SU-DHL-6 (cell line): ENCODE measurements around the gene SIGLEC14.

Experiments
- H2AFZ ChIP-seq: fragments of 200-600 bp; sonication (generic); 2 replicates; pipeline ENCODE4 v1.6.1; 2014; ENCODE audit warnings: low read depth, mild to moderate bottlenecking, moderate library complexity, mixed read lengths, antibody characterized with exemption, low read length; ENCODE audit not compliant: severe bottlenecking
- H3F3A ChIP-seq: fragments of 200-600 bp; shearing (Covaris generic); 2 replicates; pipeline ENCODE4 v1.6.0; 2016; ENCODE audit warnings: antibody characterized with exemption, mild to moderate bottlenecking; ENCODE audit not compliant: insufficient read depth
- H3K27ac ChIP-seq: fragments of 200-600 bp; sonication (generic); 2 replicates; pipeline ENCODE4 v1.5.1; 2016; ENCODE audit warnings: low read depth, mild to moderate bottlenecking, low read length, moderate library complexity, mixed read lengths
- H3K27me3 ChIP-seq: fragments of 200-600 bp; sonication (generic), shearing (Covaris generic); 2 replicates; pipeline ENCODE4 v1.6.0; 2014; ENCODE audit warnings: mild to moderate bottlenecking, low read length
- H3K36me3 ChIP-seq: fragments of 200-600 bp; sonication (generic); 2 replicates; pipeline ENCODE4 v1.6.1; 2014; ENCODE audit warnings: mild to moderate bottlenecking, low read length, mixed read lengths
- H3K4me2 ChIP-seq: fragments of 300-600, 200-600 bp; shearing (Covaris generic), sonication (generic); 2 replicates; pipeline ENCODE4 v1.6.0; 2014; ENCODE audit warnings: low read length, low read depth, mild to moderate bottlenecking; ENCODE audit not compliant: poor library complexity, severe bottlenecking
- H3K4me3 ChIP-seq: fragments of 200-600 bp; sonication (generic); 2 replicates; pipeline ENCODE4 v1.5.1; 2014; ENCODE audit warnings: antibody characterized with exemption, low read length, mild to moderate bottlenecking, mixed read lengths; ENCODE audit not compliant: insufficient read depth, poor library complexity, severe bottlenecking
- H3K79me2 ChIP-seq: fragments of 200-600 bp; sonication (generic); 2 replicates; pipeline ENCODE4 v1.6.1; 2014; ENCODE audit warnings: mild to moderate bottlenecking, low read length, moderate library complexity; ENCODE audit not compliant: insufficient read depth
- H3K9ac ChIP-seq: fragments of 200-600 bp; sonication (generic); 2 replicates; pipeline ENCODE4 v1.7.0; 2014; ENCODE audit warnings: mild to moderate bottlenecking, low read length
- H3K9me2 ChIP-seq: fragments of 200-600 bp; sonication (generic); replicated peaks from 2 replicates; pipeline ENCODE4 v1.6.1; 2014; ENCODE audit warnings: low read length; ENCODE audit not compliant: insufficient read depth
- H3K9me3 ChIP-seq: fragments of 200-600 bp; sonication (generic); 2 replicates; pipeline ENCODE4 v1.6.1; 2014; ENCODE audit warnings: low read length, mixed read lengths; ENCODE audit not compliant: insufficient read depth
- H4K20me1 ChIP-seq: fragments of 200-600 bp; sonication (generic); 2 replicates; pipeline ENCODE4 v1.6.1; 2014; ENCODE audit warnings: low read depth, mild to moderate bottlenecking, antibody characterized with exemption, low read length, moderate library complexity, mixed read lengths
- CTCF ChIP-seq: fragments of 200-600 bp; sonication (generic); IDR thresholded peaks from one replicate; pipeline ENCODE4 v1.5.1; 2017; ENCODE audit warnings: antibody characterized with exemption, mild to moderate bottlenecking, low read length, moderate library complexity; ENCODE audit not compliant: insufficient read depth, poor library complexity, severe bottlenecking
- EZH2phosphoT487 ChIP-seq: fragments of 200-600 bp; sonication (generic), shearing (Covaris generic); conservative IDR thresholded peaks from 2 replicates; pipeline ENCODE4 v1.6.1; 2018; ENCODE audit warnings: mild to moderate bottlenecking, antibody characterized with exemption, low read length, moderate library complexity, mixed read lengths

The SIGLEC14 gene

GRCh38 chr19:51693819-51694218 is 47.2 kb upstream of the SIGLEC14 start:
- Histone ChIP-seq H4K20me1 (no peaks in the 10 kb centered on the region), H3K9me3 (no peaks in the 10 kb centered on the region), H2AFZ (no peak overlapping the region), H3K79me2 (no peaks in the 10 kb centered on the region), H3F3A (no peaks in the 10 kb centered on the region), H3K4me2 (no peak overlapping the region), H3K4me3 (no peak overlapping the region), H3K9ac (no peak overlapping the region), H3K27ac (no peak overlapping the region), H3K36me3 (no peaks in the 10 kb centered on the region), H3K9me2 (no peaks in the 10 kb centered on the region), H3K27me3 (no peaks in the 10 kb centered on the region)
- TF ChIP-seq CTCF = no peak
- no peak for TF ChIP-seq EZH2phosphoT487

- Histone ChIP-seq H3K9me3 (no peaks in the 10 kb centered on the region), H3K4me3 (no peak within 1 kb of the TSS), H3K79me2 (no peaks in the 10 kb centered on the region), H3K27me3 (no peaks in the 10 kb centered on the region), H4K20me1 (no peaks in the 10 kb centered on the region), H3K4me2 (no peak within 1 kb of the TSS), H3K27ac (no peak within 1 kb of the TSS), H3K9me2 (no peaks in the 10 kb centered on the region), H3K9ac (no peak within 1 kb of the TSS), H2AFZ (no peak within 1 kb of the TSS), H3K36me3 (no peaks in the 10 kb centered on the region), H3F3A (no peaks in the 10 kb centered on the region)
- TF ChIP-seq CTCF (no peak), EZH2phosphoT487 (no peak)
These were observed 46.6 kb upstream of the SIGLEC14 start, which contains the start of gene SPACA6 for GRCh38 chr19:51693260-51693659. Gene SPACA6 (plus strand): TSS chr19:51693330. CDS start chr19:51693527, 197 bp downstream.

- Histone ChIP-seq H3F3A (no peaks in the 10 kb centered on the region), H3K9ac (no peak overlapping the region), H2AFZ (no peak overlapping the region), H3K4me3 (no peak overlapping the region), H3K27ac (no peak overlapping the region), H3K9me2 (no peaks in the 10 kb centered on the region), H3K9me3 (no peaks in the 10 kb centered on the region), H4K20me1 (no peaks in the 10 kb centered on the region), H3K79me2 (no peaks in the 10 kb centered on the region), H3K36me3 (no peaks in the 10 kb centered on the region), H3K27me3 (no peaks in the 10 kb centered on the region), H3K4me2 (no peak overlapping the region)
- no peak for TF ChIP-seq CTCF
- TF ChIP-seq EZH2phosphoT487 = no peak
These were observed 45.8 kb upstream of the SIGLEC14 start for GRCh38 chr19:51692468-51692867.
